Tibial nerve (tissue), 4 donors: Measurements from ENCODE around the gene GPR141. TPM values are rescaled to one million over a fixed set of nuclear protein-coding genes. Genes with fewer than 3 reads are reported as not detected.

ENCODE experiments used
- DNase-seq, 2 donors: peaks; one replicate each; pipeline ENCODE4 v3.0.0-alpha.2; 2019; ENCODE audit warnings: low spot score in 2 of 2
- H3K27ac ChIP-seq, 4 donors: fragments of 200-600 bp; sonication (generic) in 3 of 4; one replicate each; pipeline ENCODE4 v1.5.1; 2017 to 2019; ENCODE audit warnings: mild to moderate bottlenecking in 1 of 4
- H3K27me3 ChIP-seq, 2 donors: fragments of 200-600 bp; sonication (generic) in 1 of 2; one replicate each; pipeline versions ENCODE4 v1.5.1 to v1.6.0; 2017 to 2019
- H3K36me3 ChIP-seq, 3 donors: fragments of 200-600 bp; sonication (generic); one replicate each; pipeline ENCODE4 v1.5.1; 2018 to 2019
- H3K4me1 ChIP-seq, 4 donors: fragments of 200-600 bp; sonication (generic) in 3 of 4; one replicate each; pipeline ENCODE4 v1.5.1; 2017 to 2019
- H3K4me3 ChIP-seq, 4 donors: fragments of 200-600 bp; sonication (generic) in 3 of 4; one replicate each; pipeline ENCODE4 v1.5.1; 2017 to 2019; ENCODE audit warnings: mild to moderate bottlenecking in 1 of 4, moderate library complexity in 1 of 4
- H3K9me3 ChIP-seq, 4 donors: fragments of 200-600 bp; sonication (generic) in 3 of 4; one replicate each; pipeline ENCODE4 v1.5.1; 2017 to 2019
- EP300 ChIP-seq, 2 donors: sonication (generic); formaldehyde crosslinking; IDR thresholded peaks; one replicate each; pipeline ENCODE4 v1.6.1; 2017; ENCODE audit warnings: antibody characterized with exemption in 2 of 2, mild to moderate bottlenecking in 1 of 2
- POLR2A ChIP-seq, 2 donors: fragments of 450-650 bp; IDR thresholded peaks; one replicate each; pipeline ENCODE4 v1.6.1; 2017; ENCODE audit warnings: antibody characterized with exemption in 2 of 2, mild to moderate bottlenecking in 2 of 2, moderate library complexity in 2 of 2
- WGBS, 2 donors: methylation state at CpG; one replicate each; pipeline ENCODE4 v1.1.5; 2018; 5-methylcytosine and 5-hydroxymethylcytosine counted together
- total RNA-seq, 4 donors: library from RNA; depleted of rRNA; stranded (reverse); fragments of >200 nt; gene quantifications; one replicate each; pipeline ENCODE4 v1.1.0, GENCODE V29; 2016
- TF ChIP-seq, protein P1 (sequence below), 5 experiments: fragments of 200-600 bp in 3 of 5; fragments of 450-650 bp in 2 of 5; sonication (generic) in 3 of 5; IDR thresholded peaks; one replicate each; pipeline ENCODE4 v1.5.1; 2016 to 2019; ENCODE audit warnings: antibody characterized with exemption in 5 of 5, mild to moderate bottlenecking in 3 of 5, moderate library complexity in 2 of 5

Gene GPR141
- total RNA-seq, 4 donors from 2014 or later: 0.84 to 3.1 TPM; not detected in 2

DNA sequence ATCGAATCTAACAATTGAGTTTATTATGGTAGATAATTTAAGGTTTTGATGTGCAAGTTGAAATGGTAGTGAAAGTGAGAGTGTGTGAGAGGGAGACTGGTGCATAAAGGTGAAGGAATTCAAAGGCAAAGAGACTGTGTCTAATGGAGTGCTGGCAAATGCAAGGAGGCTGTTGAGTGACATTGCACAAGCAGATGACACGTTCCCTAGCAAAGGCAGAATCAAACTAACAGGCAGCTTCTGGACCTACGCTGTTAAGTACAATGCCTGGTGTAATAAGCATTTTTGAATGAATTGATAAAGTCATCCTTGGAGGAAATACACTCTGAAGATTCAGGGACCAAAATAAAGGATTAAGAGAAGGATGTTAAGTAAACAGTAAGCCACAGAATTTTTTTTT is 11.7 kb upstream of the GPR141 start:
- H3K27me3 ChIP-seq: no peaks in the 10 kb centered on the region
- DNase-seq: no peak
- TF ChIP-seq EP300 (IDR thresholded peaks at IDR 0.05) (no peak), POLR2A (IDR thresholded peaks at IDR 0.05) (no peak)
- TF ChIP-seq, protein P1, sequence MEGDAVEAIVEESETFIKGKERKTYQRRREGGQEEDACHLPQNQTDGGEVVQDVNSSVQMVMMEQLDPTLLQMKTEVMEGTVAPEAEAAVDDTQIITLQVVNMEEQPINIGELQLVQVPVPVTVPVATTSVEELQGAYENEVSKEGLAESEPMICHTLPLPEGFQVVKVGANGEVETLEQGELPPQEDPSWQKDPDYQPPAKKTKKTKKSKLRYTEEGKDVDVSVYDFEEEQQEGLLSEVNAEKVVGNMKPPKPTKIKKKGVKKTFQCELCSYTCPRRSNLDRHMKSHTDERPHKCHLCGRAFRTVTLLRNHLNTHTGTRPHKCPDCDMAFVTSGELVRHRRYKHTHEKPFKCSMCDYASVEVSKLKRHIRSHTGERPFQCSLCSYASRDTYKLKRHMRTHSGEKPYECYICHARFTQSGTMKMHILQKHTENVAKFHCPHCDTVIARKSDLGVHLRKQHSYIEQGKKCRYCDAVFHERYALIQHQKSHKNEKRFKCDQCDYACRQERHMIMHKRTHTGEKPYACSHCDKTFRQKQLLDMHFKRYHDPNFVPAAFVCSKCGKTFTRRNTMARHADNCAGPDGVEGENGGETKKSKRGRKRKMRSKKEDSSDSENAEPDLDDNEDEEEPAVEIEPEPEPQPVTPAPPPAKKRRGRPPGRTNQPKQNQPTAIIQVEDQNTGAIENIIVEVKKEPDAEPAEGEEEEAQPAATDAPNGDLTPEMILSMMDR (IDR thresholded peaks at IDR 0.05): no peak
- no peak overlapping the region for H3K27ac ChIP-seq
- no peaks in the 10 kb centered on the region for H3K4me1 ChIP-seq
- WGBS, 2 donors: 78 to 83% methylated on average over 3 of the region's 3 CpGs
- H3K9me3 ChIP-seq: no peaks in the 10 kb centered on the region
- no peak overlapping the region for H3K4me3 ChIP-seq
- no peaks in the 10 kb centered on the region for H3K36me3 ChIP-seq

DNA sequence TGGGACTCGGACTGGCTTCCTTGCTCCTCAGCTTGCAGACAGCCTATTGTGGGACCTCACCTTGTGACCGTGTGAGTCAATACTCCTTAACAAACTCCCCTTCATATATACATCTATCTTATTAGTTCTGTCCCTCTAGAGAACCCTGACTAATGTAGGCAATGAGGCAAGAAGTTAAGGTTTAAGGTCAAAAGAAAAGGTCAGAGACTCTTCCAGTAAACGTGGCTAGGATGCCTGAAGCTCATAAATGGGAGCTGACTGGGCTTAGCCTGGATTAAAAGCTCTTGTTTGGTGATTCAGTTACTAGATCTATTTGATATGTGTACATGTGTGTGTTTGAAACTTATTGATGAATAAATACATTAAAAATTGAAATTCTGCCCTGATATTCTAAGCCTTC is 10.6 kb upstream of the GPR141 start:
- Histone ChIP-seq H3K4me1 (no peaks in the 10 kb centered on the region), H3K4me3 (no peak overlapping the region), H3K27me3 (no peaks in the 10 kb centered on the region), H3K36me3 (no peaks in the 10 kb centered on the region), H3K27ac (no peak overlapping the region), H3K9me3 (no peaks in the 10 kb centered on the region)
- TF ChIP-seq, protein P1 (IDR thresholded peaks at IDR 0.05): no peak
- TF ChIP-seq EP300 (IDR thresholded peaks at IDR 0.05): no peak
- no peak for TF ChIP-seq POLR2A (IDR thresholded peaks at IDR 0.05)
- WGBS, 2 donors: 56 to 75% methylated on average over 3 of the region's 3 CpGs
- no peak for DNase-seq

DNA sequence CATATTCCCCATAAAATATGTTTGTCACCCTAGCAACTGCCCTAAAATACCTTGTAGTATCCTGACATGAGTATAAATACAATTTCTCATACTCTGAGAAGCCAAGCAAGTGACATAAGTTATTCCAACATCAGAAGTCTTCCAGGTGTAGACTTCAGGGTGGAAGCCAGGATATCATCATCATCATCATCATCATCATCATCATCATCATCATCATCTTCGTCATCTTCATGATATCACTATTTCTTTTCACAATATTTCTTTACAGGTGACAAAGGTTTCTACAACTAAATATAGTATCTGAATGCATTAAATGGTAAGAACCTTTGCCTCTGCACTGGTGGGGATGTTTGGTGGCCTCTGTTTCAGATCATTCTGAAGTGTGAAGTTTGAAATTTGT is 10.0 kb upstream of the GPR141 start:
- no peaks in the 10 kb centered on the region for H3K27me3 ChIP-seq
- H3K4me3 ChIP-seq: no peak overlapping the region
- no peak overlapping the region for H3K27ac ChIP-seq
- H3K9me3 ChIP-seq: no peaks in the 10 kb centered on the region
- TF ChIP-seq EP300 (IDR thresholded peaks at IDR 0.05) (no peak), POLR2A (IDR thresholded peaks at IDR 0.05) (no peak)
- TF ChIP-seq, protein P1 (IDR thresholded peaks at IDR 0.05): no peak
- H3K4me1 ChIP-seq: no peaks in the 10 kb centered on the region
- DNase-seq: no peak
- 81 to 89% methylated on average over 1 of the region's 1 CpG for WGBS, 2 donors
- no peaks in the 10 kb centered on the region for H3K36me3 ChIP-seq

DNA sequence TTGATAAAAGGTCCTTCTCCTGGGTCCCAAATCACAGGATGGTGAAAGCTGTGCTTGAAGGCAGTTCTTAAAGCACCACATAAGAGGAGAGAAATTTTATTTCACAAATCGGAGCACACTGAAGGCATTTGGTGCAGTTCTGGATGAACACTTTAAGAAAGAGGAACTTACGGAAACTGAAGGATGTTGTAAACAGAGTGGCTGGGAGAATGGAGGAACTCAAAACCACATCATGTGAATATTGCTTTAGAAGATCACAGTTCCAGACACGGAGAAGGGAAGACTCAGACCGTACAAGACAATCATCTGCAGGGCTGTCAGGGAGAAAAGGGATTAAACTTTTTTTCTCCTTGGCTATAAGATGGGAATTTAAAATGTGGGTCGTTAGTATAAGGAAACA is 9.0 kb upstream of the GPR141 start:
- WGBS, 2 donors: 52 to 56% methylated on average over 5 of the region's 5 CpGs
- H3K36me3 ChIP-seq: no peaks in the 10 kb centered on the region
- no peak overlapping the region for H3K4me3 ChIP-seq
- DNase-seq: no peak
- H3K4me1 ChIP-seq: no peaks in the 10 kb centered on the region
- H3K9me3 ChIP-seq: no peaks in the 10 kb centered on the region
- H3K27me3 ChIP-seq: no peaks in the 10 kb centered on the region
- no peak overlapping the region for H3K27ac ChIP-seq
- TF ChIP-seq EP300 (IDR thresholded peaks at IDR 0.05) (peak in 1 of 2 donors; percentile 52), POLR2A (IDR thresholded peaks at IDR 0.05) (no peak)
- TF ChIP-seq, protein P1 (IDR thresholded peaks at IDR 0.05): no peak

DNA sequence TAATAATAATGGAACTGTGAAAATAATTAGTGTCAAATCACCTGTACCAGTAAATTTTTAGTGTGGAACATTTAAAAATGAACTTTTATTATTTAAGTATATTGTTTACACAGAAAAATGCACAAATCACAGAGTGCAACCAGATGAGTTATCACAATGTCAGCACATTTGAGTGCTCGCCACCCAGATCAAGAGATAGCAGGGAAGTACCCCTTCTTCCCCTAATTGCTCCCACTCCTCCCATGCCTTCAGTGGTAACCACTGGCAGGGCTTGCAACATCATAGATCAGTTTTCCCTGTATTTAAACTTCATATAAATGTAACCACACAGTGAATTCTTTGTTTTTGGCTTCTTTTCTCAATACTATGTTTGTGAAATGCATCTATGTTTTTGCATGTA is 7.8 kb upstream of the GPR141 start:
- H3K4me1 ChIP-seq: no peaks in the 10 kb centered on the region
- H3K27ac ChIP-seq: no peak overlapping the region
- no peaks in the 10 kb centered on the region for H3K27me3 ChIP-seq
- H3K9me3 ChIP-seq: no peaks in the 10 kb centered on the region
- no peak for TF ChIP-seq EP300 (IDR thresholded peaks at IDR 0.05)
- TF ChIP-seq, protein P1 (IDR thresholded peaks at IDR 0.05): no peak
- no peak for TF ChIP-seq POLR2A (IDR thresholded peaks at IDR 0.05)
- H3K36me3 ChIP-seq: no peaks in the 10 kb centered on the region
- no peak for DNase-seq
- no peak overlapping the region for H3K4me3 ChIP-seq
- WGBS, 2 donors: 75 to 91% methylated on average over 1 of the region's 1 CpG
